ENCODE data around the gene SIPA1L3.

- TF ChIP-seq POLR2A (IDR thresholded peaks at IDR 0.05): no peak
- no peak for TF ChIP-seq CTCF (IDR thresholded peaks at IDR 0.05 in 4 of 5, conservative IDR thresholded peaks at IDR 0.05 in 1 of 5)
These were observed 88.3 kb downstream of the SIPA1L3 start for GRCh38 chr19:37995346-37995745.
